Measurements from ENCODE around the gene LRRC15. TPM values are rescaled to one million over a fixed set of nuclear protein-coding genes. Genes with fewer than 3 reads are reported as not detected.

Gene LRRC15
- total and polyA plus RNA-seq, 4 experiments from 2014 or later, result not detected

GRCh38 chr3:194395778-194396538 is 26.4 kb upstream of the LRRC15 start:
- Histone ChIP-seq H3K27ac (ENCODE audit: low read depth, low read length) (no peak overlapping the region), H3K4me3 (ENCODE audit: low read length in 2 of 2) (peak overlapping the region in 1 of 2 donors; percentile 74), H3K9me3 (ENCODE audit: control insufficient read depth in 1 of 2, low read length in 2 of 2) (no peaks in the 10 kb centered on the region), H3K27me3 (ENCODE audit: insufficient read depth, low read length) (no peaks in the 10 kb centered on the region), H3K36me3 (ENCODE audit: insufficient read depth, low read length) (no peaks in the 10 kb centered on the region), H3K4me1 (ENCODE audit: insufficient read depth, low read length) (peaks cover 41% of the 10 kb centered on the region)
- Mint-ChIP-seq H3K27ac (peak overlapping the region; percentile 38 to 87 (median 78)), H3K4me3 (peak overlapping the region; percentile 74 to 88 (median 80)), H3K27me3 (peaks cover 10 to 11% of the 10 kb centered on the region in 2 donors), H3K4me1 (peaks cover 18 to 49% (median 40%) of the 10 kb centered on the region in 4 donors), H3K9me3 (peaks cover 0 to 5% (median 1%) of the 10 kb centered on the region in 8 donors), H3K36me3 (no peaks in the 10 kb centered on the region)
- intact Hi-C loops (cut with micrococcal nuclease), result no loop called here
- POLR2A ChIA-PET (ENCODE audit: partially characterized antibody), result interaction anchor here (0.9 to 2.0 kb wide), 2 partner anchors 90 to 188 kb away, joined by 4 to 7 read pairs; no protein-coding TSS in a partner anchor
- CTCF ChIA-PET (ENCODE audit: partially characterized antibody), result interaction anchor here (1.4 to 4.2 kb wide), 4 partner anchors 11 to 62 kb away, joined by 5 to 26 read pairs (median 8); no protein-coding TSS in a partner anchor
- DNase-seq, result peak; percentile 34 to 72 (median 45)

- Mint-ChIP-seq H3K27ac (peak overlapping the region in 2 of 7 donors; percentile 47 to 78), H3K27me3 (peaks cover 10 to 11% of the 10 kb centered on the region in 2 donors), H3K36me3 (no peaks in the 10 kb centered on the region), H3K4me3 (peak overlapping the region in 7 of 8 donors; percentile 14 to 86 (median 76)), H3K9me3 (peaks cover 0 to 11% (median 8%) of the 10 kb centered on the region in 8 donors), H3K4me1 (peaks cover 18 to 48% (median 40%) of the 10 kb centered on the region in 4 donors)
- POLR2A ChIA-PET (ENCODE audit: partially characterized antibody), result no interaction called here
- DNase-seq, result no peak
- no peak overlapping the region for H3K27ac ChIP-seq (ENCODE audit: low read depth, low read length)
- CTCF ChIA-PET (ENCODE audit: partially characterized antibody), result interaction anchor here (0.7 to 2.0 kb wide), 4 partner anchors 9 to 61 kb away, joined by 3 to 7 read pairs (median 4); no protein-coding TSS in a partner anchor
- peaks cover 41% of the 10 kb centered on the region for H3K4me1 ChIP-seq (ENCODE audit: insufficient read depth, low read length)
- no peaks in the 10 kb centered on the region for H3K36me3 ChIP-seq (ENCODE audit: insufficient read depth, low read length)
- no peaks in the 10 kb centered on the region for H3K9me3 ChIP-seq (ENCODE audit: control insufficient read depth in 1 of 2, low read length in 2 of 2)
- H3K27me3 ChIP-seq (ENCODE audit: insufficient read depth, low read length), result no peaks in the 10 kb centered on the region
- H3K4me3 ChIP-seq (ENCODE audit: low read length in 2 of 2), result no peak overlapping the region
- intact Hi-C loops (cut with micrococcal nuclease), result no loop called here
These were observed 25.7 kb upstream of the LRRC15 start for GRCh38 chr3:194395212-194395611.

- intact Hi-C loops (cut with micrococcal nuclease), result no loop called here
- Mint-ChIP-seq H3K27ac (no peak overlapping the region), H3K36me3 (no peaks in the 10 kb centered on the region), H3K4me3 (no peak overlapping the region), H3K4me1 (peaks cover 10 to 25% (median 19%) of the 10 kb centered on the region in 4 donors), H3K9me3 (peaks cover 0 to 15% (median 11%) of the 10 kb centered on the region in 8 donors), H3K27me3 (peaks cover 5 to 8% of the 10 kb centered on the region in 2 donors)
- no peaks in the 10 kb centered on the region for H3K27me3 ChIP-seq (ENCODE audit: insufficient read depth, low read length)
- no peaks in the 10 kb centered on the region for H3K36me3 ChIP-seq (ENCODE audit: insufficient read depth, low read length)
- ChIA-PET POLR2A (ENCODE audit: partially characterized antibody) (no interaction called here), CTCF (ENCODE audit: partially characterized antibody) (interaction anchor here (1.1 to 1.8 kb wide), 3 partner anchors 10 to 48 kb away, joined by 3 to 8 read pairs (median 8); no protein-coding TSS in a partner anchor)
- H3K4me1 ChIP-seq (ENCODE audit: insufficient read depth, low read length), result peaks cover 20% of the 10 kb centered on the region
- no peak for DNase-seq
- no peak overlapping the region for H3K27ac ChIP-seq (ENCODE audit: low read depth, low read length)
- H3K9me3 ChIP-seq (ENCODE audit: control insufficient read depth in 1 of 2, low read length in 2 of 2), result no peaks in the 10 kb centered on the region
- H3K4me3 ChIP-seq (ENCODE audit: low read length in 2 of 2), result no peak overlapping the region
These were observed 23.0 kb upstream of the LRRC15 start for GRCh38 chr3:194392576-194392975.

- H3K36me3 ChIP-seq (ENCODE audit: insufficient read depth, low read length), result no peaks in the 10 kb centered on the region
- Mint-ChIP-seq H3K9me3 (peaks cover 0 to 15% (median 11%) of the 10 kb centered on the region in 8 donors), H3K4me3 (no peak overlapping the region), H3K4me1 (peaks cover 4 to 12% (median 9%) of the 10 kb centered on the region in 4 donors), H3K27me3 (peaks cover 5 to 10% of the 10 kb centered on the region in 2 donors), H3K36me3 (no peaks in the 10 kb centered on the region), H3K27ac (no peak overlapping the region)
- no peaks in the 10 kb centered on the region for H3K27me3 ChIP-seq (ENCODE audit: insufficient read depth, low read length)
- no peaks in the 10 kb centered on the region for H3K9me3 ChIP-seq (ENCODE audit: control insufficient read depth in 1 of 2, low read length in 2 of 2)
- H3K27ac ChIP-seq (ENCODE audit: low read depth, low read length), result no peak overlapping the region
- POLR2A ChIA-PET (ENCODE audit: partially characterized antibody), result no interaction called here
- peaks cover 4% of the 10 kb centered on the region for H3K4me1 ChIP-seq (ENCODE audit: insufficient read depth, low read length)
- no peak for DNase-seq
- intact Hi-C loops (cut with micrococcal nuclease), result no loop called here
- CTCF ChIA-PET (ENCODE audit: partially characterized antibody), result no interaction called here
- no peak overlapping the region for H3K4me3 ChIP-seq (ENCODE audit: low read length in 2 of 2)
These were observed 21.3 kb upstream of the LRRC15 start for GRCh38 chr3:194390835-194391234.

GRCh38 chr3:194389269-194389668 is 19.7 kb upstream of the LRRC15 start:
- Histone ChIP-seq H3K27ac (ENCODE audit: low read depth, low read length) (no peak overlapping the region), H3K36me3 (ENCODE audit: insufficient read depth, low read length) (no peaks in the 10 kb centered on the region), H3K4me3 (ENCODE audit: low read length in 2 of 2) (no peak overlapping the region), H3K27me3 (ENCODE audit: insufficient read depth, low read length) (no peaks in the 10 kb centered on the region), H3K4me1 (ENCODE audit: insufficient read depth, low read length) (no peaks in the 10 kb centered on the region), H3K9me3 (ENCODE audit: control insufficient read depth in 1 of 2, low read length in 2 of 2) (no peaks in the 10 kb centered on the region)
- no peak overlapping the region for H3K27ac Mint-ChIP-seq
- intact Hi-C loops (cut with micrococcal nuclease), result no loop called here
- POLR2A ChIA-PET (ENCODE audit: partially characterized antibody), result no interaction called here
- CTCF ChIA-PET (ENCODE audit: partially characterized antibody), result interaction anchor here (1.1 to 1.2 kb wide), 2 partner anchors 45 to 56 kb away, joined by 3 read pairs; no protein-coding TSS in a partner anchor
- H3K4me1 Mint-ChIP-seq, result no peaks in the 10 kb centered on the region
- H3K4me3 Mint-ChIP-seq, result no peak overlapping the region
- H3K36me3 Mint-ChIP-seq, result no peaks in the 10 kb centered on the region
- H3K9me3 Mint-ChIP-seq, result peaks cover 0 to 15% (median 11%) of the 10 kb centered on the region in 8 donors
- peaks cover 2 to 9% of the 10 kb centered on the region in 2 donors for H3K27me3 Mint-ChIP-seq
- no peak for DNase-seq

- H3K27me3 ChIP-seq (ENCODE audit: insufficient read depth, low read length), result no peaks in the 10 kb centered on the region
- H3K4me3 ChIP-seq (ENCODE audit: low read length in 2 of 2), result no peak overlapping the region
- Mint-ChIP-seq H3K36me3 (no peaks in the 10 kb centered on the region), H3K27ac (peak overlapping the region in 1 of 7 donors; percentile 88), H3K4me1 (no peaks in the 10 kb centered on the region), H3K9me3 (peaks cover 0 to 15% (median 11%) of the 10 kb centered on the region in 8 donors), H3K4me3 (no peak overlapping the region), H3K27me3 (peaks cover 4 to 9% of the 10 kb centered on the region in 2 donors)
- H3K9me3 ChIP-seq (ENCODE audit: control insufficient read depth in 1 of 2, low read length in 2 of 2), result no peaks in the 10 kb centered on the region
- CTCF ChIA-PET (ENCODE audit: partially characterized antibody), result interaction anchor here (1.0 to 1.8 kb wide), 2 partner anchors 15 to 70 kb away, joined by 3 to 6 read pairs; no protein-coding TSS in a partner anchor
- POLR2A ChIA-PET (ENCODE audit: partially characterized antibody), result no interaction called here
- H3K36me3 ChIP-seq (ENCODE audit: insufficient read depth, low read length), result no peaks in the 10 kb centered on the region
- H3K4me1 ChIP-seq (ENCODE audit: insufficient read depth, low read length), result no peaks in the 10 kb centered on the region
- no peak for DNase-seq
- intact Hi-C loops (cut with micrococcal nuclease), result no loop called here
- no peak overlapping the region for H3K27ac ChIP-seq (ENCODE audit: low read depth, low read length)
These were observed 18.4 kb upstream of the LRRC15 start for GRCh38 chr3:194387926-194388418.

GRCh38 chr3:194387276-194387675 is 17.7 kb upstream of the LRRC15 start:
- Histone ChIP-seq H3K36me3 (ENCODE audit: insufficient read depth, low read length) (no peaks in the 10 kb centered on the region), H3K27me3 (ENCODE audit: insufficient read depth, low read length) (no peaks in the 10 kb centered on the region), H3K9me3 (ENCODE audit: control insufficient read depth in 1 of 2, low read length in 2 of 2) (no peaks in the 10 kb centered on the region), H3K4me3 (ENCODE audit: low read length in 2 of 2) (no peak overlapping the region), H3K4me1 (ENCODE audit: insufficient read depth, low read length) (no peaks in the 10 kb centered on the region), H3K27ac (ENCODE audit: low read depth, low read length) (no peak overlapping the region)
- no peaks in the 10 kb centered on the region for H3K4me1 Mint-ChIP-seq
- peaks cover 4 to 6% of the 10 kb centered on the region in 2 donors for H3K27me3 Mint-ChIP-seq
- ChIA-PET POLR2A (ENCODE audit: partially characterized antibody) (no interaction called here), CTCF (ENCODE audit: partially characterized antibody) (interaction anchor here (0.9 to 1.8 kb wide), 2 partner anchors 16 to 20 kb away, joined by 3 to 6 read pairs; no protein-coding TSS in a partner anchor)
- no peak overlapping the region for H3K27ac Mint-ChIP-seq
- no peak overlapping the region for H3K4me3 Mint-ChIP-seq
- no peak for DNase-seq
- intact Hi-C loops (cut with micrococcal nuclease), result no loop called here
- no peaks in the 10 kb centered on the region for H3K36me3 Mint-ChIP-seq
- H3K9me3 Mint-ChIP-seq, result peaks cover 0 to 15% (median 11%) of the 10 kb centered on the region in 8 donors

All from CD4-positive, alpha-beta memory T cell (primary cell).